GM19395 (cell line): ENCODE data around the gene CPSF4.
A peak's percentile ranks its signal among the peaks of the same experiment; 100 is the strongest.

Experiments
- ATAC-seq: cut with Tn5 transposase; IDR thresholded peaks from one replicate; pipeline ENCODE4 v1.9.1; 2021; ENCODE audit warnings: mild to moderate bottlenecking, moderate library complexity; ENCODE audit not compliant: unreplicated experiment

Gene CPSF4

DNA sequence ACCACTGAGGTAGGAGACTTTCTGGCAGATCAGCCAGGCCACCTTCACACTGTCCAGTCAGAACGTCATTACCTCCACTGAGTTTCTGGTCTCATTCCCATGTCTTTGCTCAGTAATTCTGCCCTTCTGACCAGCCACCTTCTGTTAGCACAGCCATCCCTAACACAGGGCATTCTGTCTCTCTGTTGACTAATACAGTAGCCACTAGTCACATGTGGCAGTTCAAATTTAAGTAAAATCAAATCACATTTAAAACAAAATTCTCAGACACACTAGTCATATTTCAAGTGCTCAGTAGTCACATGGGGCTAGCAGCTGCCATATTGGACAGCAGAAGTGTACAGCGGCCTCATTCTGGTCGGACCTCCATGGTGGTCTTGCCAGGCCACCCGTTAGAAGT, 7.4 kb downstream of the CPSF4 start:
- no peak for ATAC-seq

DNA sequence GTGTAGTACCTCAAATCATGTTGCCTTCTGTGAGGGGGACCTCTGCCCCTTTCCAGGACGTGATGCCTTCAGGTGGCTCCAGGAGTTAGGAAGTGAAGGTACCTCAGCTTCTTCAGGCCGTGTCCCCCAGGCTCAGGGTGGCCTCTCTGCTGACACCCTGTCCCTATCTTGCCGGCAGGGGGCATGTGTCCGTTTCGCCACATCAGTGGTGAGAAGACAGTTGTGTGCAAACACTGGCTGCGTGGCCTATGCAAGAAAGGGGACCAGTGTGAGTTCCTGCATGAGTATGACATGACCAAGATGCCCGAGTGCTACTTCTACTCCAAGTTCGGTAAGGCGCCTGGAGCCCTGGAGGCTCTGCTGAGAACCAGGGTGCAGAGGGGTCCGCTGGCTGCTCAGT, 9.2 kb downstream of the CPSF4 start:
- no peak for ATAC-seq

DNA sequence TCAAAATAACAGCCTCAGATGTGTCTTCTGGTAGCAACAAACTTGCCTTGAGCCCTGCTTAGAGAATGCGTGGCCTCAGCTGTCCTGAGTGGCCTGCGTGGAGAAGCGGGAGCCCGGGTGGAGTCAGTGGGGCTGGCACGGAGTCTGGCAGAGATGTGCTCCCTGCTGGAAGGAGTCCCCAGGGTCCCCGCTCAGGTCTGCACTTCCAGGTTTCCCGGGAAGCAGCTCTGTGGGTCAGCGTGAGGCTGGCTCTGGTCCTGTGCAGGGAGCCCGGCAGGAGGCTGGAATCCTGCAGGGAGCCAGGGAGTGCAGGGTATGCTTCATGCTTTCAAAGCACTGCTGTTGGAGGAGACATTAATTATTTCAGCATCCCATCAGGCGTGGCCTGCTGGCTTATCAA, 10.1 kb downstream of the CPSF4 start:
- no peak for ATAC-seq

DNA sequence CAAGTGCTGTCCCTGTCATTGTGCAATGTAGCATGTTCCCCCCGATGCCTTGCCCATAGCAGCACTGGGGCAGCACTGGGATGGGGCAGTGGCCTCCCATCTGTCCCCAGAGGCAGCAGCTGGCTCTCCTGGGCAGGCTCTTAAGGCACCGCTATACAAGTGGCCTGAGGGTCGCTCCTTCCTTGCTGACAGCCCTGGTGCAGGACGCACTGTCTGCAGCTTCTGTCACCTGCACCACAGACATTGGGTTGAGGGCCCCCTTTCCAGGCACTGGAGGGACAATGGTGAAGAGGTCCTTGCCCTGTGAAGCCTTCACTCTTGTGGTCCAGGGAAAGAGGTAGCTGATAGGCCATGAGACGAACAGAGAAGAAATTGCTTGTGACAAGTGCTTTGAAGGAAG, 10.6 kb downstream of the CPSF4 start:
- no peak for ATAC-seq

DNA sequence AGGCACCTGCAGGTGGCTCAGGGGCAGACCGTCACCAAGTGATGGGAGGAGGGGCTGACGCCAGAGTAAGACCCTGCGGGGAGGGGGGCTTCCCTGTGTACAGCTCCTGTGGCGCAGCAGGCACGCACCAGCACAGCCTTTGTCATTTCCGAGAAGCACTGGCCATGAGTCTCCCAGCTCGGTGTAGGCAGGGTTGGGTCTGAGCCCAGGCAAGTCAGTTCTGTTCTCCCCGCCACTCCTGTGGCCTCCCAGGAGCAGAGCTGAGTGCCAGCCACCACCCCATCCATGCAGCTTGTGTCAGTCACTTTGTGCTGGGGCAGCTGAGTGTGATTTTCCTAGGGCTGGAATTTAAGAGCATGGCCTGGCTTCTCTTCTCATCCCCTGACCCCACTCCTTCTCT, 13.2 kb downstream of the CPSF4 start:
- no peak for ATAC-seq

DNA sequence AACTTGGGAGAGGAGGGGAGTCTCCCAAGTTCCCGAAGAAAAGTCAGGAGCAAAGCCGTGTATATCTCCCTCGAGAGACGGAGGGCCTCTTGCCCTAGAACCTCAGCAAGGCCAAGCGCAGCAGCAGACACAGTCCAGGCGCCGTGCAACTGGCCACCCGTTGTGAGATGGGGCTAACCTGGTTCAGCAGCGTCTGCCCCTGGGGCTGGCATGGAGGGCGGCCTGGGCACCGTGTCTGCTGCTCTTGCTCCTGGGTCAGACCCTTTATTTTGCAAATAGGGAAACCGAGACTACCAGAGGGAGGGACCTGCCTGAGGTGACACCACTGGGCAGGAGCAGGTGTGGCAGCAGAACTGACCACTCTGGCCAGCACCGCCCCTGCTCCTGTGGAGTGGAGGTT, 13.8 kb downstream of the CPSF4 start:
- no peak for ATAC-seq

DNA sequence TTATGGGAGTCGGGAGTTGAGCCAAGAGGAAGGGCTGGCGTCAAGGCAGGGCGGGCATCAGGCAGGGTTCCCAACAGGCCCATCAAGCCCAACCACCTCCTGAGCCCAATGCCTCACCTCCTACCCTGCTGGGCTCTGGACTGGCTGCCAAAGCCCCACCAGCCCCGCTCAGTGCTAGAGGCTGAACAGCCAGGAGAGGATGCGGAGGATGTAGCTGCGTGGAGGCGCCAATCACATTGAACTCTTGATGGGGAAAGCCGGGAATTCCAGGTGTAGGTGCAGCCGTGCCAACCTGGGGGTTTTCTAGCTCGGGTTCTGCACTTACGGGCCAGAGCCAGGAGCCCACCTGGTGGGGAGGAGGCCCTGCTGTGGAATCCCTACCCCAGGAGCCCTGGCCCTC, 14.4 kb downstream of the CPSF4 start:
- ATAC-seq, result no peak

DNA sequence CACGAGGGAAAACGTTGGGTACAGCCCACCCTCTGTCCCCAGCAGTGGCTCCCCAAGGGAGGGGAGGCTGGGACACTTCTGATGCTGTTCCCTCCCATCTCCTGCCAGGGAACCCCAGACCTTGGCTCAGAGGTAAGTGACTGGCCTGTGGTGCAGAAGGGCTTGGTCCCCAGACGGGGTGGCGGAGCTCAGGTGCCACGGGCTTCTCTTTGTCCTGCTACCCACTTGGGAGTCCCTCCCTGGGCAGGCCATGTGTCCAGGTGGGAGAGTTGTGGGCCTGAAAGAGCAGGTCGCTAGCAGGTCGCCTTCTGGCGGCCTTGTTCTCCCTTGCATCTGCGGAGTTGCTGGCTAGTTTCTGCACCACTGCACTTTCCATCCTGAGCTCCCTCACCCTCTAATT, 17.1 kb downstream of the CPSF4 start:
- ATAC-seq, result no peak

DNA sequence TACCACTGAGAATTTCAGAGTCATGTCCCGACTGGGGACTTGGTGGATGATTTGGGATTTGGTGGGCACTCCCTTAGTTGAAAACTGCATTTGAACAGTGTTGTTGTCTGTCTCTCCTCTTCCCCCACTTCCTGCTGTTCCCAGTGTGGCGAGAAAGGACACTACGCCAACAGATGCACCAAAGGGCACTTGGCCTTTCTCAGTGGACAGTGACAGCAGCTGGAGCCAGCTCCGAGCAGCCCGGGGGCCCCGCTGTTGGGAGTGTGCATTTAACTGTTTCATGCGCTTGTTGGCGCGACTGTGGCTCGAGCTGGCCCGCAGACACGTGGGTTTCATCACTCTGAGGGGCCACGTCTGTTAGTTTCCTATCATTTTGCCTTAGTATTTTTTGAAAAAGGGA, 17.5 kb downstream of the CPSF4 start:
- ATAC-seq, result no peak

DNA sequence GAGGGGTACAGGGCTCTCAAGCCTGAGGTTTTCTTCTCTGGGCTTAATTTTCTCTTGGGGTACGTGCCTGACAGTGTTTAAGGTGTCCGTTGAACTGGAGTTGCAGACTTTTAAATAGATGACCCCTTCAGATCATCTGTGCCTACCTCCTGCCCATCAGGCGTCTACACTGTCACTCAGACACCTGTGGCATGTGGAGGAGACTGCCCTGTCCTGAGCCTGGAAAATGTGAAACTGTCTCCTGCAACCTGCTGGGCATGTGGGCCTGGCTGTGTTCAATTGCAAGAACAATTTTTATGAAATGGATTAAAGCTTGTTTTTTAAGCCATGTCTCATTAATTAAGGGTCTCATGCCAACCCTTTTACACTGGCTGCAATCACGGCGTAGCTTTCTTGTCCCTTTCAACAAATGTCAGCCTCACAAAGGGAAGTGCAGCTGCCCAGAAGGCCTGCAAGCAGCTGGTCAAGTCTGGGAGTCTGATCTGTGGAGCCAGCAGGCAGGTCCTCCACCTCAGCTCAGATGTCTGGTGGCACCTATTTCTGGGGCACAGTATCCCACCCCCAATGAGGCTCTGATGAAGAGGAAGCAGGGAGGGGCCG, 18.4 kb downstream of the CPSF4 start:
- ATAC-seq, result no peak

DNA sequence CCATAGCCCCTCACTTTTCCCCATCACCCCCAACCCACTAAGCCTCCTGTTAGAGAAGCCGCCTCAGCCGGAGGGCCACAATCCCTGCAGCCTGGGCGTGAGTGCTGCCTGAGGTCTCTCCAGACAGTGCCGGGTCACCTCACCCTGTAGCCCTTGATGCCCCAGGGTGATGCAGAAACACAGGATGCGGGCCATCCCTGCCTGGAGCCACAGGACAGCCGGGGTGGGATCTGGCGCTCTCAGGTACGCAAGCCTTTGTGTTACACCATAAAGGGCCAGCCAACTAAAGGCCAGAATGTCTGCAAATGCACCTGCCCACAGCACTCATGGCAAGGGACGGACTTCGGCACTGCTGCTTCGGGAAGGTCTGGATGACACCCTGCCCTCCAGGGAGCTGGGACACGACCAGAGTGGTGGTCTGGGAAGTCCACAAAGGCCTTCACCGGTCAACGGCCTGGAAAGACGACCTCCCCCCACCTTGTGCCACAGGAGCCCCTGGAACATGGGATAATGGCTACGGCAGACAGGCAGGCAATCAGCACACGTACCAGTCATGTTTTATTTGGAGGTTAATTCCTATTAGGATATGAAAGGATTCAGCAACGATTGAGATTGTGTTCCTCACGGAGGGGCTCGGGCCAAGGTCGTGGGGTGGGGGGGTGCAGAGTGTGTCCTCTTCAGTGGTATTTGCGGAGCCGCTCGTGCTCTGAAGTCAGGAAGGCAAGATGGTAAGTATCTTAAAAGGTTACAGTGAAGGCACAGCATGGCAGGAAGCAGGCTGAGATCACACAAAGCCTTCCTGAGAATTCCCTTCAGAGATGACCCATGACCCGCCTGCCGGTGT, 19.1 kb downstream of the CPSF4 start:
- no peak for ATAC-seq

DNA sequence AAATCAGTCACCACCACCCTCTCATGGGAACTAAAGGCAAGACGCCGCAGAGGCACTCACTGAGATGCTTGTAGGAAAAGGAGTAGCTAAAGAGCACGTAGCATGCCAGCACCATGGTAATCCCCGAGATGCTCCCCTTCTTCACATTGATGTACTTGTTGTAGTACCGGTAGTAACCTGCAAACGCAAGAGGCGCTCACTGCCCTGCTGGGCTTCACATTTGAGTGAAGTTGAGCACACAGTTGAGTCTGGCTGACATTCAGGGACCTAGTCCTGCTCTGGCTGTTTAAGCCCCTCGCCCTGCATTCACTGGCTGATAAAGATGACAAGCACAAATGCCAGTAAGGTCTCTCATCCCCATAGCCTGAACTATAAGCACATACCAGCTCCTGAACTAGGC, 20.3 kb downstream of the CPSF4 start:
- ATAC-seq, result no peak

DNA sequence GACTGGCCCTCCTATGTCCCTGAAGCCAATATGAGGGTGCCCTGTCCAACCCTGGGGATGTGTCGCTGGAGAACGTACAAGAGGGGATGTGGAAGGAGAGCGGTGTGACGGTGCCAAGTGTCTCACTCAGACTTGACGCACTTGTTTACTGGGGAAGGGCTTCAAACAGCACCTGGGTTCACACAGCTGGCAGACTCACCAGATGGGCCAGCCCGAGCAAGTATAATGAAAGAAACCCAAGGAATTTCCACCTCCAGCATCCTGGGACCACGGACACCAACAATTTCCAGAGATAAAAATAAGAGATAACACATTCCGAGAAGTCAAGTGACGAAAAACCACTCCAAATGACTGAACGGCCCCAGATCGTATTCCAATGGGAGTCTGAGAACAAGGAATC, 21.9 kb downstream of the CPSF4 start:
- ATAC-seq, result no peak

DNA sequence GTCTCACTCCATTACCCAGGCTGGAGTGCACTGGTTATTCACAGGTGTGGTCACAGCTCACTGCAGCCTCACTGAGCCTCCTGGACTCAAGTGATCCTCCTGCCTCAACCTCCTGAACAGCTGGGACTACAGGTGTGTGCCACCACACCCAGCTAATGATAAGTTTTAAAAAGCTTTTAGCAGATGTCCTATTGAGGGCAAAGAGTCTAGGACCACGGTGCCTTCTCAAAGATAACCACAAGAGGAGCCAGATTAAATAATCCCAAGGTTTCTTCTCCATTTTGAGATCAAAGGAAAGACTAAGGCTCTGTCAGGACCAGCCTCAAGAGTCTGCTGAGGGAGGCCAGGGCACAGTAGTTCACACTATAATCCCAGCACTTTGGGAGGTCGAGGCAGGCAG, 22.5 kb downstream of the CPSF4 start:
- no peak for ATAC-seq

DNA sequence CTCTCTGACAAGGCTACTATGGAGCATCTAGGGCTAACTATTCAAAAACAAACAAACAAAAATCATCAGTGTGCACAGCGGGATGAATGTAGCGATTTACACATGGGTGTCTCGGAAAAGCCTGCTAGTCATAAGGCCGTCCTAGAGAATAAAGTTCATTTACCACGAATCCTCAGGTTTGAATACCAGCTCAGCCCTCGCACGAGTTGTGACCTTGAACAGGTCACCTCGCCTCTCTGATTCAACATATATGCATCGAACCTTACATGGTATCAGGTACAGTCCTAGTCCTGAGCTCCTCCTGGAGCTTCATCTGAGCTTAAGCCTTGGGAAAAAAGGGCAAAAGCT, 26.7 kb downstream of the CPSF4 start:
- ATAC-seq, result no peak

DNA sequence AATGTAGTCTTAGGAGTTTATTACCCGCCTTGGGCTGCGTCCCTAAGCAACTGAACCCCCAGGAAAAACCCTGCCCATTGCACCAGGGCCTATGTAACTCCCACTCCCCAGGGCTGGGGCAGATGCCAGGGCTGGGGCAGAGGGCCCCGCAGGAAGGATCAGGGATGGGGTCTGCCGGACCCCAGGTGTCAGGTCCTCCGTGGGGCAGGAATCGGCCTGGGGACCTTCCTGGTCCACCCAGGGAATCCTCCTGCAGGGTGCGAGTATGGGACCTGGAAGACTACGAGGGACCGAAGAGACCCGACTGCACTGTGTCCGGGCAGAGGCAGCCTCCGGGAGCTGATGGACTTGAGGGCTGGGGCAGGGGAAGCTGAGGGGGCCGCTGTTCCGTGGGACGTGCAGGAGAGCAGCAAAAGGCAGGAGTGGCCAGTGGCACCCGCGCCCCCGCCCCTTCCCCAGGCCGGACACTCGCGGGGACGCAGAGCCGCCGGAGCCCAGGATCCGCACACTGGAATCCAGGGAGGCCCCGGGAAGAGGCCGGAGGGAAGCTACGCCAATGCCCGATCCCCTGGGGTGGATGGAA, 29.7 kb downstream of the CPSF4 start:
- no peak for ATAC-seq

DNA sequence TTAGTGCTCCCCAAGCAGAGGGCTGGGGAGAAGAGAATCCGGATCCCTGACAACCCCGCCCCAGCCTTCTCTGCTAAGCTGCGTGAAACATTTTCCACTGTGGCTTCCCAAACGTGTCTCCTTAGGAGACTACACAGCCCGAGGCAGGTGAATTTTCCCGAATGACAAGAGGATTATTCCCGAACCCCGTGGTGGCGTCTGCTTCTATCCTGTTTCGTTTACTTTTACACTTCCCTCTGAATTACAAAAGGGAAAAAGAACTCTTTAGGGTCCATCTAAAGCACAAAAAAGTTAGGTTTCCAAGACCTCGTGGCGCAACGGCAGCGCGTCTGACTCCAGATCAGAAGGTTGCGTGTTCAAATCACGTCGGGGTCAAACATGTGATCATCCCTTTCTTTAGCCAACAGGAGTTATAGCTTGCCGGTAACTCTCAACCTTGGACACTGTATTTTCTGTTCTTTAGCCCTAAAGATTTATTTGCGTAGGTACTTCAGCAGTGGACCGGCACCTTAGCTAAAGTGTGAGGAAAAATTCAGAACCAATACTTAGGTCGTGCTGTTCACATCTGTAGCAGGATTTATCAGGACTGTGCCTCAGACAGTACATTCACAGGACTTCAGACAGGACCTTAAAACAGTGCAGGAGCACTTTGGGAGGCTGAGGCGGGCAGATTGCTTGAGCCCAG, 30.8 kb downstream of the CPSF4 start:
- ATAC-seq, result no peak

DNA sequence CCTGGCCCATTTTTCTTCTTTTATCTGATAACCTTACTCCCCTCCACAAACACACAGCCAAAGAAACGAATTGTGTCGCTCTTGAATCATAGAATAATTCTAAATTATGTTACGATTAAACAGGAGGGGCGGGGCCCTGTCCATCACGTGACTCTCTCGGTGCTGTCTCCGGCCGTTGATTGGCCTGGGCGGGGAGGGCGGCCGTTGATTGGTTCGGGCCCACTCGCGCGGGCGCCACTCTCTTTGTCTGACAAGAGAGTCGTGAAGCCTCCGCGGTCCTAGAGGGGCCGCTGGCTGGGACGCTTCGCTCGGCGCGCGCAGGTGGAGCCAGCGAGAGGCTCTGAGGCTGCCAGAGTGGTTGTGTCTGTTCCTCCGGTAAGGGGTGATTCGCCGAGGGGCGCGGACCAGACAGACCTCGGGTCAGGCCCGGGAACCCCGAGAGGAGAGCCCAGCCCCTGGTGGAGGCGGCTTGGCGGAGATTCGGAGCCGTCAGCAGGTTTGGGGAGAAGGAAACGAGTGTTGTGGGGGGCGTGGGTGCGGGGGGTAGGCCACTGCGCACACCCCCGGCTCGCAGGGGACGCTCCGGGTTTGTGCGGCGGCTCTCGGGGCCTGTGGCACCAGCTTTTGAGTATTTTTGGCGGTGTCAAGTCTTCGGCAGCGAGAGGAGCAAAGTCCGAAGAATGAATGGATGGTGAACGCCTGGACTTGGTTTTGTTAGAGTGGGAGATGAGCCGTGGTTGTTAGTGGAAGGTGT, 34.0 kb downstream of the CPSF4 start, which contains the start of gene ZNF789:
TSS of gene ZNF789 (plus strand) at position 330 of the 754 bp plus-strand sequence. CDS start 3,567 bp downstream, outside the sequence.
- peak; percentile 90 for ATAC-seq

DNA sequence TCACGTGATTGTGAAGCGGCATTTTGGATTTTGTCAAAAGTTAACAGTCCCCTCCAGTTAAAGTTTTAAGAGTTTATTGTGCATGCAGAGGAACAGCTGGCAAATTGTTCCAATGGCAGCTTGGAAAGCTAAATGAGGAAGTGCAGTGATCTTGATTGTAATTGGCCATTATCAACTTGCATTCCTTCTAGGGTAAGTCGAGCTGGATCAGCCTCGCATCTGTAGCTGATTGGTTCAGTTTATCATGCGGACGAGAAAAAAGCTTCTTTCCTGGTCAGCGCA, 34.5 kb downstream of the CPSF4 start:
- no peak for ATAC-seq

DNA sequence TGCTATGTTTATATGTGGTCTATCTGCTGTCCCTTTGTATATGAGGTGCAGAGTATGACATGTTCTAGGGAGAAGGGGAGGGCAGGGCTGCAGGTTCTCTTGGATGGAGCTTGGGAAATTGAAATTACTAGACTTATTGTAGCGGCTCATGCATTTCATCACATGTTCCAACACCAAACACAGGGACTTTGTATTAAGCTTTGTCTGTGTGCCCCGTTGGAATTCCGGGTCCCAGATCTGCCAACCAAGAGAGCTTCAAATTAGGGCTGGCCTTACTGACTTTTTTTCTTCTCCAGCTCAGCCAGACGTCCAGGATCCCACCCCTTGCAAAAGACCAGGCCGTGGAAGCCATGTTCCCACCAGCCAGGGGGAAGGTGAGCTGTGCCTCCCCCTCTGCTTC, 37.4 kb downstream of the CPSF4 start:
- ATAC-seq, result no peak
